Breast epithelium (tissue), 3 donors: ENCODE data around the gene HABP4.

Experiments
- POLR2AphosphoS5 ChIP-seq, 3 donors: sonication (generic); formaldehyde crosslinking; IDR thresholded peaks; one replicate each; pipeline ENCODE4 v1.6.1; 2017; ENCODE audit warnings: antibody characterized with exemption in 3 of 3
- TF ChIP-seq, protein P1 (sequence below), 3 donors: fragments of 450-650 bp; IDR thresholded peaks; one replicate each; pipeline ENCODE4 v1.5.1; 2016 to 2017; ENCODE audit warnings: antibody characterized with exemption in 3 of 3, mild to moderate bottlenecking in 3 of 3, moderate library complexity in 3 of 3

DNA sequence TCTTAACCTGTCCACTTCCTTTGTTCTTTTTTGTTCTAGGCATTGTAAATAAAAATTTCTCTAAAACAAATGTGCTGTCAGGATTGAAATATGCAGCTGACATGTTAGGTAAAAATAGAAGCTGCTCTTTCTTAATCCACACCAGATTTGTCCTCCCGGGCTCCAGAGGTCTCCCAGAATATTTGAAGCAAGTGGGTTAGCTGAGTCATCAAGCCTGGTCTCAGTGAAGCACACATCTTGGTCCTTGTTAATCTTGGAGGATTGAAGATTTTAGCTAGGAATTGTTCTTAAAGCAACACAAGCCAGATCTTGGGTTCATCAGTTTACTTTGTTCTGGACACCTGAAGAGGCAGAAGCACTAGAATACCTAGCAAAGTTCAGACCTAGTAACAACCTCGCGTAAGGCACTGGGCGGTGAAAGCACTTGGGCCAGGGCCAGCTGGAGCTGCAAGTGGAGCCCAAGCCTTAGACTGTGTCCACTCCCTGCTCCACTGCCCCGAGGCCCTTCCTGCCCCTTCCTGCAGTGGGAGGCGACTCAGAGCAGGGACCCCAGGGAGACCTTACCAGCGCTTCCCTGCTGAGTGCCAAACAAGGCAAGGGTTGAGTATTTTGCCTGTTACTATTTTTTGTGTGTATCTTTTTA, 36.5 kb downstream of the HABP4 start:
- TF ChIP-seq, protein P1, sequence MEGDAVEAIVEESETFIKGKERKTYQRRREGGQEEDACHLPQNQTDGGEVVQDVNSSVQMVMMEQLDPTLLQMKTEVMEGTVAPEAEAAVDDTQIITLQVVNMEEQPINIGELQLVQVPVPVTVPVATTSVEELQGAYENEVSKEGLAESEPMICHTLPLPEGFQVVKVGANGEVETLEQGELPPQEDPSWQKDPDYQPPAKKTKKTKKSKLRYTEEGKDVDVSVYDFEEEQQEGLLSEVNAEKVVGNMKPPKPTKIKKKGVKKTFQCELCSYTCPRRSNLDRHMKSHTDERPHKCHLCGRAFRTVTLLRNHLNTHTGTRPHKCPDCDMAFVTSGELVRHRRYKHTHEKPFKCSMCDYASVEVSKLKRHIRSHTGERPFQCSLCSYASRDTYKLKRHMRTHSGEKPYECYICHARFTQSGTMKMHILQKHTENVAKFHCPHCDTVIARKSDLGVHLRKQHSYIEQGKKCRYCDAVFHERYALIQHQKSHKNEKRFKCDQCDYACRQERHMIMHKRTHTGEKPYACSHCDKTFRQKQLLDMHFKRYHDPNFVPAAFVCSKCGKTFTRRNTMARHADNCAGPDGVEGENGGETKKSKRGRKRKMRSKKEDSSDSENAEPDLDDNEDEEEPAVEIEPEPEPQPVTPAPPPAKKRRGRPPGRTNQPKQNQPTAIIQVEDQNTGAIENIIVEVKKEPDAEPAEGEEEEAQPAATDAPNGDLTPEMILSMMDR (IDR thresholded peaks at IDR 0.05): no peak
- no peak for TF ChIP-seq POLR2AphosphoS5 (IDR thresholded peaks at IDR 0.05)
